ENCODE results near the gene FAM13A.
"Not testable (repeated sequence)": the region's sequence is repeated elsewhere in the genome, so short reads cannot be mapped to it uniquely, and the experiment has no call there.

The FAM13A gene

DNA sequence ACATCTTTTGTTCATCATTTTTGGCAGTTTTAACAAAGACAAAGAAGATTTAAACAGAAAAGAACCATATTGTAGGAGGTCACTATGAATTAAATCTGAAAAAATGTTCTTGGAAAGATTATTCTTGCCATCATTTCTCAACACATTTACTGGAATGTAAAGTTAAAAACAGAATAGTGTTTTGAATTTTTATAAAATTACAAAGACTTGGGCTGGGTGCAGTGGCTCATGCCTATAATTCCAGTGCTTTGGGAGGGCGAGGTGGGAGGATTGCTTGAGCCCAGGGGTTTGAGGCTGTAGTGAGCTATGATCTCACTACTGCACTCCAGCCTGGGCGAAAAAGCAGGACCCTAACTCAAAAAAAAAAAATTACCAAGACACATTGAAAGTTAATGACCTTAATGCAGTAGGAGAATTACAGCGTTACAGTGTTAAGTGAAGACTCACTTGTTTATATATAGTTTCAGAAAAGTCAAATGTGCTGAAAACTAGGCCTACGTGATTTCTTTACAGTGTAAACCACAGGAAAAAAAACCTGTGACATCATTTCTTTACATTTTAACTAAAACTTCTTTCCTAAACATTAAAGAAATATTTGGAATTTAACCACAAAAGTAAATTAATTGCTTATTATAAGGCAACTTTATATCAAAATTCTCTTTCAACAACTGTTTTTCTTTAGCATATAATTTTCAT lies 7.9 kb downstream of the FAM13A start:
- DNase-seq = no peak
- in situ Hi-C loops (cut with HindIII; ENCODE audit: low pct_ligation_motif_present, low pct_unique_long_range_greater_than_20kb, low sequenced_read_pairs) = no loop called here

DNA sequence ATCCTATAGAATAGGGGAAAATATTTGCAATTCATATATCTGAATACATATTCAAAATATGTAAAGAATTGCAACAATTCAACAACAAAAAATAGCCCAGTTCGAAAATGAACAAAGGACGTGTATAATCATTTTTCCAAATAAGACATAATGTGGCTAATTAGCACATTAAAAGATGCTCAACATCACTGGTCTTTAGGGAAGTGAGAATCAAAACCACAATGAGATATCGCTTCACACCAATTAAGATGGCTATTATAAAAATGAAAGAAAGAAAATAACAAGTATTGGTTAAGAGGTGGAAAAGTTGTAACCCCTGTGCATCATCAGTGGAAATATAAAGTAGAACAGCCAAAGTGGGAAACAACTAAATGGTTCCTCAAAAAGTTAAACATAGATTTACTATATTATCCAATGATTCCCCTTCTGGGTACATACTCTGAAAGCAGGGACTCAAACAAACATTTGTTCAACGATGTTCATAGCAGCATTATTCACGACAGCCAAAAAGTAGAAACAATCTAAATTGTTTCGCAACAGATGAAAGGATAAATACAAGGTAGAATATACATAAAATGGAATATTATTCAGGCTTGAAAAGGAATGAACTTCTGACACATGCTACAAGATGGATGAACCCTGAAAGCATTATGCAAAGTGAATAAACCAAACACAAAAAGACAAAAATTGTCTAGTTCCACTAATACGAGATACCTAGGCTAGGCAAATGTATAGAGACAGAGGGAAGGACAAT lies 12.7 kb downstream of the FAM13A start:
- no peak for DNase-seq
- in situ Hi-C loops (cut with HindIII; ENCODE audit: low pct_ligation_motif_present, low pct_unique_long_range_greater_than_20kb, low sequenced_read_pairs) = no loop called here

DNA sequence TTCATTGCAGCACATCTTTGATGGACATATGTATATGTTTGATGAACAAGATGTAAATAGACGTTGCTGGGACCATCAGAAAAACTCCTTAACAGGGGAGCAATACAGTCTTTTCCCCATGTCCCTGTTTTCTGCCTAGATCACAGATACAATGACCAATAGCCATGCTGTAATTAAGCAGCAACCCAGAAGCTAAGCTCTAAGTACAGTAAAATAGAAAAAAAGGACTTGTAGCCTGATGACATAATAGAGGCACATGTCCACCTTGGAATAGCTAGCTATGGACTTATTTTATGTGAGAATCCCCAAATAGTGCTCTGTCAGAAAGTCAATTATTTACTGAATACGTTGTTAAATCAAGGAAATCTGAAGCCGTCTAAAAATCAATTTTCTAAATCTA lies 14.9 kb downstream of the FAM13A start:
- in situ Hi-C loops (cut with HindIII; ENCODE audit: low pct_ligation_motif_present, low pct_unique_long_range_greater_than_20kb, low sequenced_read_pairs) = no loop called here
- DNase-seq = no peak

DNA sequence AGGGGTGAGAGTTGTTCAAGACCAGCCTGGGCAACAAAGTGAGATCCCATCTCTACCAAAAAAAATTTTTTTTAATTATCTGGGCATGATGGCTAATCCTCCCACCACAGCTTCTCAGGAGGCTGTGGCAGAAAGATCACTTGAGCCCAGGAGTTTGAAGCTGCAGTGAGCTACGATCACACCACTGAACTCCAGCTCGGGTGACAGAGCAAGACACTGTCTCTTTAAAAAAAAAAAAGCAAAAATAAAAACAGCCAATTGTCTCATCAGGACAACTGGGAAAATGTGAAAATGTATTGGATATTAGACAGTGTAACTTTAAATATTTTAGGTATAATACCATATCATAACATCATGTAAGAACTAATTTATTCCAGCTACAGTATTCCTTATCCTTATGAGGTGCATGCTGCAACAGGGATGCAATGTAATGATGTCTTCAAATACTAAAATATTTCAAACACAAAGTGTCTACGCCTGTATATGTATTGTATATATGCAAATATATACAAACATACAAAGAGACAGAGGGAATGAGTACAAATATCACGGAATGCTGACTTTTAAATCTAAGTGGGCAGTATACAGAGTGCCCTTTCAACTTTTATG lies 17.2 kb downstream of the FAM13A start:
- DNase-seq = no peak
- in situ Hi-C loops (cut with HindIII; ENCODE audit: low pct_ligation_motif_present, low pct_unique_long_range_greater_than_20kb, low sequenced_read_pairs) = no loop called here

DNA sequence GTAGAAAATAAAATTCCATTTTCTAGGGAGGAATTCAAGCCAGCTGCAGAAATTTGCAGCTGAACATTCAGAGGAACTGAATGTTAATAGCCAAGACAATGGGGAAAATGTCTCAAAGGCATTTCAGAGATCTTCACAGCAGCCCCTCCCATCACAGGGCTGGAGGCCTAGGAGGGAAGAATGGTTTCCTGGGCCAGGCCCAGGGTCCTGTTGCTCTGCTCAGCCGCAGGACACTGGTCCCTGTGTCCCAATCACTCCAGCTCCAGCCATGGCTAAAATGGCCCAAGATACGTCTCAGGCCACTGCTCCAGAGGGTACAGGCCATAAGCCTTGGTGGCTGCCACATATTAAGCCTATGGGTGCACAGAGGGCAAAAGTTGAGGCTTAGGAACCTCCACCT lies 20.4 kb downstream of the FAM13A start:
- no peak for DNase-seq
- in situ Hi-C loops (cut with HindIII; ENCODE audit: low pct_ligation_motif_present, low pct_unique_long_range_greater_than_20kb, low sequenced_read_pairs) = no loop called here

DNA sequence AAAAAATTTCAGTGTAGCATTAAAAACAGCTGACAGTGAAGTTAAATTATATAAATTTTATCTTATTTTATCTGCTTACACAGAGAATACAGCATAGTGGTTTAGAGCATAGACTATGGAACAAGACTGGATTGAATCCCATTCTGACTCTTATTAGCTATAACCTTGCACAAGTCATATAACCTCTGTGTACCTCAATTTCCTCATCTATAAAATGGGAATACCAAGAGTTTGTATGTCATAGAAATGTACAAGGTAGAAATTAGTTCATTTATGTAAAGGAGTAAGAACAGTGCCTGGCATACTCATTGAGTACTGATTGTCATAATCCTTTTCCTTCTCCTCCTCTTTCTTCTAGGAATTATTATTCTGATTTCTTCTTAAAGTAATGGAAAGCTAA lies 25.7 kb downstream of the FAM13A start:
- in situ Hi-C loops (cut with HindIII; ENCODE audit: low pct_ligation_motif_present, low pct_unique_long_range_greater_than_20kb, low sequenced_read_pairs) = no loop called here
- DNase-seq = no peak

DNA sequence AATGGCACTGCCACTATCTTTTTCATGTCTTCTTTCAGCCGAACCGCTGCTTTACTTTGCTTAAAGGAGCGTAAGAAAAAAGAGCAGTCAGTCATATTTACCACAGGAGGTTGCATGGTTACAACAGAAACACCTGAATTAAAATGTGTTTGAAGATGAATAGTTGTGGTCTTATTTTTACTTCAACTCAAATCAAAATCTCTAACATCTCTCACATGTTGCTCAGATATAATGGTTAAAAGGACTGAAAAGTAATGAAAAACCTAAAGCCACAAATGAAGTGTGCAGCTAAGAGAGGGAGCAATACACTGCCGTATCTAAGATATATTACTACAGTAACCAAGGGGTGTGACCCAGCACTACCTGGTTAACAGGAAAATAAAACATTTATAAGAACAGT lies 27.4 kb downstream of the FAM13A start:
- in situ Hi-C loops (cut with HindIII; ENCODE audit: low pct_ligation_motif_present, low pct_unique_long_range_greater_than_20kb, low sequenced_read_pairs) = no loop called here

DNA sequence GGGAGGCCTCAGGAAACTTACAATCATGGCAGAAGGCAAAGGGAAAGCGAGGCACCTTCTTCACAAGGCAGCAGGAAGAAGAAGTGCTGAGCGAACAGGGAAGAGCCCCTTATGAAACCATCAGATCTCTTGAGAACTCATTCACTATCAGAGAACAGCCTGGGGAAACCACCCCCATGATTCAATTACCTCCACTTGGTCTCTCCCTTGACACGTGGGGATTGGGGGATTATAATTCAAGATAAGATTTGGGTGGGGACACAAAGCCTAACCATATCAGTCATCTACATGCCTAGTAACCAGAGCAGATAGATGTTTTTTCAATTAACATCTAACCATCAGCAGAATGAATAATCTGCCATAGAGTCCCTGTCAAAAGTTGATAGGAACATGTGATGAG lies 30.4 kb downstream of the FAM13A start:
- no peak for DNase-seq
- in situ Hi-C loops (cut with HindIII; ENCODE audit: low pct_ligation_motif_present, low pct_unique_long_range_greater_than_20kb, low sequenced_read_pairs) = no loop called here

More for the DNA sequence above, 27.4 kb downstream of the FAM13A start:
- no peak for DNase-seq

DNA sequence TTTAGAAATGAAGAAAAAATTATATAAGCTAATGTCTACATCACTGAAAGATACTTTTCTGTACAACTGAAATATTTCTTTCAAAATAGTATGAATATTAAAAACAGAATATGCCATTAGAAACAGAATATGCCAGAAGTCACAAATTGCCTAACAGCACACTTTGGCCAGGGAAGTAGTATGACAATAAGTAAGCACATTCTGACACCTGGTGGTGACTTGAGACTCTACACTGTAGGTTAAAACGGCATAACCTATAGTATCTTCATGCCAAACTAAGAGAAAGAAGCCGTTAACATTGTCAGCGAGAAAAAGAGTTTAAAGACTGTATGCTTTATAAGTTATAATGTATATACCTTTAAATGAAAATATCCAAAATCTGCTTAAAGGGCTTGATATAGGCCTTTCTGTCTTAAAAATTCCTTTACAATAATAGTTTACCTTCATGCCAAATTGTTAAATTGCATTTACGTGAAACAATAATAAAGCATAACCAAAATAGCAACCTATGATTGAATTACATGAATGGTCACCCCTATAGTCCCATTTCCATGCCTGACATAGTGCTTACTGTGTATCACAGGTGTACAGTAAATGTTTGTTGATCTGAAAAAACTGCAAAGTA lies 32.8 kb downstream of the FAM13A start:
- peak; percentile 74 for DNase-seq
- in situ Hi-C loops (cut with HindIII; ENCODE audit: low pct_ligation_motif_present, low pct_unique_long_range_greater_than_20kb, low sequenced_read_pairs) = loop anchor here (25.0 kb wide), 1 partner anchor 212 kb away; no protein-coding TSS in a partner anchor

DNA sequence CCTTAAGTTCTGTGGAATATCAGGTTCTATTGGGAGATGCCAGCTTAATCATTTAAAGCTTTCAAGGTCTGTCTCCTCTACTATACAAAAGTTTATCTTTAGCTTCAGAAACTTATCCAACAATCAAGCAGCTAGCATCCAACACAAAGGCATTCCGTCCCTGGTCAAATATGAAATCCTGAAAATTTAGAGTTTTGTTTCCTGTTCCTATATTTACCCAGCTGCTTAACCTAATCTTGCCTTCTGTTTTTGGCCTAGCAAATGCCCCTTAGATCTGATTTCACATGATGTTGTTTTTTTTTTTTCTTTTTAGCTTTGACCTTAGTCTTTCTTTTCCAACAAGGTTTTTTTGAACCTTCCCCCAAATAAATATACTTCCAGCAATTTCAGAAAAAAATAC lies 33.8 kb downstream of the FAM13A start:
- no peak for DNase-seq
- in situ Hi-C loops (cut with HindIII; ENCODE audit: low pct_ligation_motif_present, low pct_unique_long_range_greater_than_20kb, low sequenced_read_pairs) = loop anchor here (25.0 kb wide), 1 partner anchor 211 kb away; no protein-coding TSS in a partner anchor

DNA sequence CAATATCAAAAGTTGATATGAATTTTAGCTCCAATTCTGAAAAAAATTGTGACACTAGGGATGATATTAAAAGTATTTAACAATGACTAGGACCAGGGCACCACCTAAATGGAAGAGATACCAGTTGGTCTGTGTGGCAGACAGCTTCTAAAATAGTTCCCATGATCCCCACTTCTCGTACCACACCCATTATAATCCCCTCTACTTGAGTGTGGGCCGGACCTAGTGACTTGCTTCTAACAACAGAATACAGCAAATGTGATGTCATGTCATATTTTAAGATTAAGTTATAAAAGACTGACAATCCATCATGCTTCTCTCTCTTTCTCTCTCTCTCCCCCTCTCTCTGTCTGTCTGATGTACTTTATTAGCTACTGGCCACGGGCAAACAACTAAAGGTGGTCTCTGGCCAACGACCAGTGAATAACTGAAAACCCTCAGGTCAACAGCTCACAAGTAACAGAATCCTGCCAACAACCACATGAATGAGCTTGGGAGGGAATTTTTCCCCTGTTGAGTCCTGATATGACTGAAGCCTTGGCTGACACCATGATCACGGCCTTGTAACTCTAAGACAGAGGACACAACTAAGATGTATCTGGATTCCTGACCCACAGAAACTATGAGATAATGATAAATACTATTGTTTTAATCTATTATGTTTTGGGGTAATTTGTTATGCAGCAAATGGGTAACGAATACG lies 34.4 kb downstream of the FAM13A start:
- in situ Hi-C loops (cut with HindIII; ENCODE audit: low pct_ligation_motif_present, low pct_unique_long_range_greater_than_20kb, low sequenced_read_pairs) = loop anchor here (25.0 kb wide), 1 partner anchor 210 kb away; no protein-coding TSS in a partner anchor
- DNase-seq = no peak

DNA sequence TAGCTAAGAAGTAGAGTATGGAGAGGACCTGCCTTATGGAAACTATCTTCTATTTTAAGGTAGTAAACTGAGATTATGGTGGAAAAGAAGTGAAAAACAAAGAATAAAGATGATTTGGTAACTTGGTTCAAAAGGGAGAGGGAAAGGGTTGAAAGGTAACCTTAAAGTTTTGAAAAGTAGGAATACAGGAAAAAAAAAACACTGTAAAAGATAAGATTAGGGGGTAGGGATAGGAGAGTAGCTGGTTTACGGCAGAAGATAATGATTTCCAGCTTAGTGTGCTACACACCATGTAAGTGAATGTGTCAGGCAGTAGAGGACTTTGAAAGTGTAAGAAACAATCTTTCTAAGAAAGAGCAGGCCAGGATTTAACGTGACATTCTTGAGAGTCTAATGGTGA lies 35.3 kb downstream of the FAM13A start:
- in situ Hi-C loops (cut with HindIII; ENCODE audit: low pct_ligation_motif_present, low pct_unique_long_range_greater_than_20kb, low sequenced_read_pairs) = loop anchor here (25.0 kb wide), 1 partner anchor 209 kb away; no protein-coding TSS in a partner anchor
- no peak for DNase-seq

DNA sequence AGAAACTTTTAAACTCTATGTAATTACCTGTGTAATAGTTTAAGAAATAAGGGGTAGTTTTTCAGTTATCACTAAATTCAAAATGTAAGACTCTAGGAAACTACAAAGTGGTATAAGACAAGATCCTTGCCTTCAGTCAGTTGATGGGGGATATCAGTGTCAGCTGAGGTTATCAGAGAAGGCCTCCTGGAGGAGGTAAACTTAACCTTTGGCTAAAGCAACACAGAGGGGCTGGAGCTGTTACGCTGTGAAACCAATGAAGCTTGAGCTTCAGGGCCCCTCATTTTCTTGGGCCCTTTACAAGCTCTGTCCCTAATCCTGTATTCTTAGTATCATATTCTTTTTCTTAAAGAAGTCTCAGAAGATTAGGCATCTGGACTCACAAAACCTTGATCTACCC lies 35.9 kb downstream of the FAM13A start:
- in situ Hi-C loops (cut with HindIII; ENCODE audit: low pct_ligation_motif_present, low pct_unique_long_range_greater_than_20kb, low sequenced_read_pairs) = loop anchor here (25.0 kb wide), 1 partner anchor 209 kb away; no protein-coding TSS in a partner anchor
- no peak for DNase-seq

DNA sequence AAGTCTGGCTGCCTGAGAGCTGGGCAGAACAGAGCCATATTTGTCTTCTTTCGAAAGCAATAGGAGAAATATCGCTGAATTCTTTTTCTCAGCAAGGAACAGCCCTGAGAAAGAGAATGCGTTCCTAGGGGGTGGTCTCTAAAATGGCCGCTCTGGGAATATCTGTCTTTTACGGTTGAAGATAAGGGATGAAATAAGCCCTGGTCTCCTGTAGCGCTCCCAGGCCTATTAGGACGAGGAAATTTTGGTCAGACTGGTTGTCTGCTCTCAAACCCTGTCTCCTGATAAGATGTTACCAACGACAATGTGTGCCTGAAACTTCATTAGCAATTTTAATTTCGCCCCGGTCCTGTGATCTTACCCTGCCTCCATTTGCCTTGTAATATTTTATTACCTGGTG lies 42.1 kb downstream of the FAM13A start:
- in situ Hi-C loops (cut with HindIII; ENCODE audit: low pct_ligation_motif_present, low pct_unique_long_range_greater_than_20kb, low sequenced_read_pairs) = loop anchor here (25.0 kb wide), 1 partner anchor 203 kb away; no protein-coding TSS in a partner anchor
- not testable (repeated sequence) for DNase-seq

DNA sequence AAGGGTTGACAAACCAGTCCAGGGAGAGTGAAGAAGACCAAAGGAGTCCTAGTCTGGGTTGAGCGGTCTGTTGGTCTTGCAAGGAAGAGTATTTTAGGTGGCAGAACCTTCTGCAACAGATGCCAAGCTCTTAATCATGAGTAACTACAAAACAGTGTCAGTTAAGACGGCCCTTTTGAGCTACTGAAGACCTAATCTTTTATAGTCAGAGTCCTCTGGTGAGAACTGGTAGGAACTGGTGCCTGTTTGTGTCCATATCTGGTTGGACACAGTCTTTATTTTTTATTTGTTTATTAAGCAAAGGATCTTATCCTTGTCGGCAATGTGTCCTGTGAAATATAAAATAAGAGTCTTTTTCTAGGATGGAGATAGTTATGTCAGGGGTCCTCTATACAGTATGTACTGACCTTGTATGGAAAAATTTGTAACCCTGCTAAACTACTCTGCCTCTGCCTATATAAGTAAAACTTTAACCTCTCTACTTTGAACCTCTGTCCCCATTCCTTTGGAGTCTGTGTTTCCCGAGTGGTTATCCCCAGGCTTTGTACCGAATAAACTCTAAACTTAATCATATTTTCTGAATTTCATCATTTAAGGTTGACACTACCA lies 47.1 kb downstream of the FAM13A start:
- DNase-seq = no peak
- in situ Hi-C loops (cut with HindIII; ENCODE audit: low pct_ligation_motif_present, low pct_unique_long_range_greater_than_20kb, low sequenced_read_pairs) = loop anchor here (25.0 kb wide), 1 partner anchor 198 kb away; no protein-coding TSS in a partner anchor

DNA sequence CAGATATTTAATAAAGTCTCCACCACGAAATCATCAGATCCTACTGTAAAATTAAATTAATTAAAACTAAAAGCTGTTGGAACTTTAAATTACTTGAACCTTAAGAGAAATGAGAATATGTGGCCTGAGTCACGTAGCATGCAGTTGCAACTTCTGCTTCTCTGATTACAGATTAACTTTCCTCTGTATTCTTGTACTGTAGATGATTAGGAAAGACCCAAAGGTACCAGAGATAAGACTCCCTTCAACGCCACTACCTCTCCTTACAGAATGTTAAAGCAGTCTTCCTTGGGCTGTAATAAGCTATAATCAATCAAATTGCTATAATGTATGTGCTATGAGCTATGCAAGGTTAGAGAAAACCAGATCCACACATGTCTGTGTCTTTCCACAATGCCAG lies 47.9 kb downstream of the FAM13A start:
- no peak for DNase-seq
- in situ Hi-C loops (cut with HindIII; ENCODE audit: low pct_ligation_motif_present, low pct_unique_long_range_greater_than_20kb, low sequenced_read_pairs) = loop anchor here (25.0 kb wide), 1 partner anchor 197 kb away; no protein-coding TSS in a partner anchor

DNA sequence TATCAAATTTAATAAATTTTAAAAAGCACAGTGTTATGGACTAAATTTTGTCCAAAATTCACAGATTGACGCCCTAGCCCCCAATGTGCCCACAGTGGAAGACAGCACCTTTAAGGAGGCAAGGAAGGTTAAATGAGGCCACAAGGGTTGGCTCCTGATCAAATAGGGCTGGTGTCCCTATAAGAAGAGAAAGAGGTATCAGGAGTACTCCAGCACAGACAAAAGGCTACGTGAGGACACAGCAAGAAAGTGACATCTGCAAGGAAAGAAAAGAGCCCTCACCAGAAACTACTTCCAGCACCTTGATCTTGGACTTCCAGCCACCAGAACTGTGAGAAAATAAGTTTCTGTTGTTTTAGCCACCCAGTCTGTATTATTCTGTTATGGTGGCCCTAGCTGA lies 48.8 kb downstream of the FAM13A start:
- DNase-seq = no peak
- in situ Hi-C loops (cut with HindIII; ENCODE audit: low pct_ligation_motif_present, low pct_unique_long_range_greater_than_20kb, low sequenced_read_pairs) = loop anchor here (25.0 kb wide), 1 partner anchor 196 kb away; no protein-coding TSS in a partner anchor

Data from ACHN (cell line).